OCI-LY7 (cell line): Measurements from ENCODE around the gene PRR16.

Experiments used
- EZH2phosphoT487 ChIP-seq: fragments of 200-600 bp; sonication (generic); IDR thresholded peaks from 2 replicates; pipeline ENCODE4 v1.6.1; 2018; ENCODE audit warnings: low read depth, borderline replicate concordance, mild to moderate bottlenecking, mixed run types, antibody characterized with exemption, low read length, moderate library complexity, mixed read lengths
- TF ChIP-seq, protein P1 (sequence below): fragments of 200-600 bp; sonication (generic); conservative IDR thresholded peaks from 2 replicates; pipeline ENCODE4 v1.5.1; 2014; ENCODE audit warnings: mild to moderate bottlenecking, antibody characterized with exemption, low read length, moderate library complexity, mixed read lengths

GRCh38 chr5:120697147-120697546, 233.0 kb downstream of the PRR16 start:
- TF ChIP-seq, protein P1, sequence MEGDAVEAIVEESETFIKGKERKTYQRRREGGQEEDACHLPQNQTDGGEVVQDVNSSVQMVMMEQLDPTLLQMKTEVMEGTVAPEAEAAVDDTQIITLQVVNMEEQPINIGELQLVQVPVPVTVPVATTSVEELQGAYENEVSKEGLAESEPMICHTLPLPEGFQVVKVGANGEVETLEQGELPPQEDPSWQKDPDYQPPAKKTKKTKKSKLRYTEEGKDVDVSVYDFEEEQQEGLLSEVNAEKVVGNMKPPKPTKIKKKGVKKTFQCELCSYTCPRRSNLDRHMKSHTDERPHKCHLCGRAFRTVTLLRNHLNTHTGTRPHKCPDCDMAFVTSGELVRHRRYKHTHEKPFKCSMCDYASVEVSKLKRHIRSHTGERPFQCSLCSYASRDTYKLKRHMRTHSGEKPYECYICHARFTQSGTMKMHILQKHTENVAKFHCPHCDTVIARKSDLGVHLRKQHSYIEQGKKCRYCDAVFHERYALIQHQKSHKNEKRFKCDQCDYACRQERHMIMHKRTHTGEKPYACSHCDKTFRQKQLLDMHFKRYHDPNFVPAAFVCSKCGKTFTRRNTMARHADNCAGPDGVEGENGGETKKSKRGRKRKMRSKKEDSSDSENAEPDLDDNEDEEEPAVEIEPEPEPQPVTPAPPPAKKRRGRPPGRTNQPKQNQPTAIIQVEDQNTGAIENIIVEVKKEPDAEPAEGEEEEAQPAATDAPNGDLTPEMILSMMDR = no peak
- TF ChIP-seq EZH2phosphoT487 = no peak
